ENCODE data around the gene LSAMP.

Gene LSAMP

GRCh38 chr3:116001151-116001621 lies 444.1 kb downstream of the LSAMP start:
- Histone ChIP-seq H3K4me1 (ENCODE audit: insufficient read depth, low read length) (no peaks in the 10 kb centered on the region), H4K20me1 (ENCODE audit: insufficient read depth, low read length) (no peaks in the 10 kb centered on the region), H3K4me3 (ENCODE audit: low read depth in 1 of 2, low read length in 2 of 2) (no peak overlapping the region), H3K9ac (ENCODE audit: low read depth, low read length) (no peak overlapping the region), H3K36me3 (ENCODE audit: insufficient read depth, low read length) (no peaks in the 10 kb centered on the region), H3K9me3 (ENCODE audit: insufficient read depth, low read length, severe bottlenecking) (no peaks in the 10 kb centered on the region), H3K4me2 (ENCODE audit: insufficient read depth, low read length) (no peak overlapping the region), H3K27ac (ENCODE audit: low read length) (no peak overlapping the region), H3K79me2 (ENCODE audit: insufficient read depth, low read length) (no peaks in the 10 kb centered on the region), H3K27me3 (ENCODE audit: insufficient read depth, low read length, poor library complexity) (no peaks in the 10 kb centered on the region), H2AFZ (ENCODE audit: low read depth, low read length) (no peak overlapping the region)
- ATAC-seq (ENCODE audit: insufficient read depth, low read depth) (no peak), DNase-seq (no peak)
- TF ChIP-seq CTCF (IDR thresholded peaks at IDR 0.05; ENCODE audit: borderline replicate concordance, extremely low read depth, low read length, poor library complexity, severe bottlenecking) (no peak), EZH2 (IDR thresholded peaks at IDR 0.05; ENCODE audit: borderline replicate concordance, low read depth, low read length, severe bottlenecking) (no peak)

GRCh38 chr3:116000311-116000710 lies 445.0 kb downstream of the LSAMP start:
- Histone ChIP-seq H3K36me3 (ENCODE audit: insufficient read depth, low read length) (no peaks in the 10 kb centered on the region), H3K4me3 (ENCODE audit: low read depth in 1 of 2, low read length in 2 of 2) (no peak overlapping the region), H3K9ac (ENCODE audit: low read depth, low read length) (no peak overlapping the region), H2AFZ (ENCODE audit: low read depth, low read length) (no peak overlapping the region), H3K9me3 (ENCODE audit: insufficient read depth, low read length, severe bottlenecking) (no peaks in the 10 kb centered on the region), H3K27ac (ENCODE audit: low read length) (no peak overlapping the region), H3K79me2 (ENCODE audit: insufficient read depth, low read length) (no peaks in the 10 kb centered on the region), H4K20me1 (ENCODE audit: insufficient read depth, low read length) (no peaks in the 10 kb centered on the region), H3K4me1 (ENCODE audit: insufficient read depth, low read length) (no peaks in the 10 kb centered on the region), H3K4me2 (ENCODE audit: insufficient read depth, low read length) (no peak overlapping the region), H3K27me3 (ENCODE audit: insufficient read depth, low read length, poor library complexity) (no peaks in the 10 kb centered on the region)
- TF ChIP-seq EZH2 (IDR thresholded peaks at IDR 0.05; ENCODE audit: borderline replicate concordance, low read depth, low read length, severe bottlenecking): no peak
- no peak for TF ChIP-seq CTCF (IDR thresholded peaks at IDR 0.05; ENCODE audit: borderline replicate concordance, extremely low read depth, low read length, poor library complexity, severe bottlenecking)
- no peak for ATAC-seq (ENCODE audit: insufficient read depth, low read depth)
- no peak for DNase-seq

GRCh38 chr3:115999613-116000012 lies 445.7 kb downstream of the LSAMP start:
- H3K4me2 ChIP-seq (ENCODE audit: insufficient read depth, low read length): no peak overlapping the region
- H3K27me3 ChIP-seq (ENCODE audit: insufficient read depth, low read length, poor library complexity): no peaks in the 10 kb centered on the region
- H4K20me1 ChIP-seq (ENCODE audit: insufficient read depth, low read length): no peaks in the 10 kb centered on the region
- H3K9ac ChIP-seq (ENCODE audit: low read depth, low read length): no peak overlapping the region
- H3K4me3 ChIP-seq (ENCODE audit: low read depth in 1 of 2, low read length in 2 of 2): no peak overlapping the region
- TF ChIP-seq CTCF (IDR thresholded peaks at IDR 0.05; ENCODE audit: borderline replicate concordance, extremely low read depth, low read length, poor library complexity, severe bottlenecking) (no peak), EZH2 (IDR thresholded peaks at IDR 0.05; ENCODE audit: borderline replicate concordance, low read depth, low read length, severe bottlenecking) (no peak)
- H3K9me3 ChIP-seq (ENCODE audit: insufficient read depth, low read length, severe bottlenecking): no peaks in the 10 kb centered on the region
- H3K4me1 ChIP-seq (ENCODE audit: insufficient read depth, low read length): no peaks in the 10 kb centered on the region
- ATAC-seq (ENCODE audit: insufficient read depth, low read depth) (no peak), DNase-seq (no peak)
- H3K27ac ChIP-seq (ENCODE audit: low read length): no peak overlapping the region
- no peaks in the 10 kb centered on the region for H3K36me3 ChIP-seq (ENCODE audit: insufficient read depth, low read length)
- no peaks in the 10 kb centered on the region for H3K79me2 ChIP-seq (ENCODE audit: insufficient read depth, low read length)
- no peak overlapping the region for H2AFZ ChIP-seq (ENCODE audit: low read depth, low read length)

All from DND-41 (cell line).